Immature natural killer cell (primary cell): ENCODE results near the gene MAP3K1. TPM values are rescaled to one million over a fixed set of nuclear protein-coding genes. Genes with fewer than 3 reads are reported as not detected.

Source experiments
- DNase-seq, 3 donors: peaks; one replicate each; pipeline ENCODE4 v3.0.0; 2022; ENCODE audit warnings: mixed read lengths in 1 of 3
- H3K27ac Mint-ChIP-seq, 6 donors: one replicate each; pipeline ENCODE4 v1.8.0; 2020; ENCODE audit warnings: mixed read lengths in 6 of 6, mild to moderate bottlenecking in 5 of 6, inconsistent platforms in 4 of 6, moderate library complexity in 3 of 6
- H3K27me3 Mint-ChIP-seq, 3 donors: one replicate each; pipeline ENCODE4 v1.8.0; 2020 to 2021; ENCODE audit warnings: low read depth in 3 of 3, mild to moderate bottlenecking in 3 of 3, mixed read lengths in 3 of 3, moderate library complexity in 3 of 3, inconsistent platforms in 1 of 3
- H3K36me3 Mint-ChIP-seq, 3 donors: one replicate each; pipeline ENCODE4 v1.8.0; 2020; ENCODE audit warnings: mixed read lengths in 3 of 3, inconsistent platforms in 2 of 3, mild to moderate bottlenecking in 2 of 3
- H3K4me1 Mint-ChIP-seq, 2 donors: one replicate each; pipeline ENCODE4 v1.8.0; 2020; ENCODE audit warnings: inconsistent platforms in 2 of 2, mild to moderate bottlenecking in 2 of 2, mixed read lengths in 2 of 2, moderate library complexity in 1 of 2
- H3K4me3 Mint-ChIP-seq, 5 donors: one replicate each; pipeline ENCODE4 v1.8.0; 2020; ENCODE audit warnings: mild to moderate bottlenecking in 5 of 5, mixed read lengths in 5 of 5, inconsistent platforms in 3 of 5, moderate library complexity in 3 of 5
- H3K9me3 Mint-ChIP-seq, 6 donors: one replicate each; pipeline ENCODE4 v1.8.0; 2020; ENCODE audit warnings: mild to moderate bottlenecking in 6 of 6, mixed read lengths in 6 of 6, inconsistent platforms in 4 of 6, moderate library complexity in 3 of 6
- polyA plus RNA-seq, 3 donors: library from polyadenylated mRNA; unstranded; fragments of 300-500 nt; fragmentation: Illumina TruSeq; gene quantifications; one replicate each; pipeline ENCODE4 v1.2.3, GENCODE V29; 2021

MAP3K1 gene
- polyA plus RNA-seq, 3 donors from 2014 or later = 5.8 to 16.7 (median 10.2) TPM

DNA sequence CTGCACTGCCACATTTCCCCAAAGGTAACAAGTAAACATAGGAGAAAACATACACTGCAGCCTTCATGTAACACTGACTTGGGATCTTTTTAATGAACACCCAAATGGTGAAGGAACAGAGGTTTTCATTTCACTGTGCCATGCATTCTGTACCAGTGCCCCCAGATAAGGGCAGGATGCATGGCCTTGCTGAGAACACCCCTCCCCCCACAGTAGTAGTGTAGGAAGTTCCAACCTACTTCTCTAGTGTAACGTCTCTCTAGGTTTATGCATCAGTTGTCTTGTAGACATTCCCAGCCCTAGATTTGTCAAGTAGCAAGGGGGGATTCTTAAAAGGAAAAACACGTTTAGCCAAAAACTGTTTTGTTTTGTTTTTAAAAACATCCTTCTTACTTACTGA lies 29.9 kb downstream of the MAP3K1 start:
- Mint-ChIP-seq H3K9me3 (no peaks in the 10 kb centered on the region), H3K36me3 (no peaks in the 10 kb centered on the region), H3K27me3 (peaks cover 0 to 2% (median 0%) of the 10 kb centered on the region in 3 donors), H3K4me3 (no peak overlapping the region), H3K27ac (peak overlapping the region in 3 of 6 donors; percentile 22 to 69 (median 34)), H3K4me1 (peaks cover 64 to 91% of the 10 kb centered on the region in 2 donors)
- DNase-seq = no peak

DNA sequence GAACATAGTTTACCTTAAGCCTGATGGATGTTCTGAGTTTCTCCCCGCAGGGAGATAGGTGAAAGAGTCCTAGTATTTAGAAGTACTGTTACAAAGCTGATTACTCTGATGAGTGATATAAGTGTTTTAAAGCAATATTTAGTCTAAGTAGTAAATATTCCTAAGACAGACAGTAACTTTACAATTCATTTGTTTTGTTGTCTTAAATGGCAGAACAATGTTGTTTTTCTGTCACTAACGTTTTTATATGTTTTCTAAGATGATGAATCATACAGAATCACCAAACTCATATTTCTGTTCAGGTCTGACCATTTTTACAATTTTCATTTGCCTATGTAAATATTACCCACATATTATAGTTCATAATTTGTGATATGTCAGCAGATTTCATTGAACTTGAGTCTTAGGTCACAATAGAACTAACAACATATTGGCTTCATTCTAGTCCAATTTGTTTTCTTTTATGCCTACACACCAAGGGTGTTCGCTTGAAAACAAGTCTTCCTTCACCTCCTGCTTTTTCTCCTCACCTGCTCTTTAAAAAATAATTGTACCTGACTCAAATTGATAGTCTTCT lies 30.6 kb downstream of the MAP3K1 start:
- peaks cover 0 to 2% (median 0%) of the 10 kb centered on the region in 3 donors for H3K27me3 Mint-ChIP-seq
- H3K36me3 Mint-ChIP-seq = no peaks in the 10 kb centered on the region
- H3K4me1 Mint-ChIP-seq = peaks cover 70 to 95% of the 10 kb centered on the region in 2 donors
- no peaks in the 10 kb centered on the region for H3K9me3 Mint-ChIP-seq
- H3K4me3 Mint-ChIP-seq = no peak overlapping the region
- no peak for DNase-seq
- H3K27ac Mint-ChIP-seq = peak overlapping the region in 2 of 6 donors; percentile 4 to 79

GRCh38 chr5:56848206-56848605 lies 32.9 kb downstream of the MAP3K1 start:
- Mint-ChIP-seq H3K4me1 (peaks cover 78 to 95% of the 10 kb centered on the region in 2 donors), H3K9me3 (no peaks in the 10 kb centered on the region), H3K4me3 (peak overlapping the region in 1 of 5 donors; percentile 36)

GRCh38 chr5:56849671-56850070 lies 34.3 kb downstream of the MAP3K1 start:
- Mint-ChIP-seq H3K27ac (peak overlapping the region in 5 of 6 donors; percentile 74 to 88 (median 83)), H3K9me3 (no peaks in the 10 kb centered on the region), H3K27me3 (peaks cover 0 to 2% (median 0%) of the 10 kb centered on the region in 3 donors), H3K4me3 (peak overlapping the region; percentile 29 to 85 (median 68)), H3K36me3 (no peaks in the 10 kb centered on the region), H3K4me1 (peaks cover 84 to 96% of the 10 kb centered on the region in 2 donors)
- peak; percentile 13 to 40 (median 20) for DNase-seq

More at GRCh38 chr5:56848206-56848605, 32.9 kb downstream of the MAP3K1 start:
- Mint-ChIP-seq H3K27me3 (peaks cover 0 to 2% (median 0%) of the 10 kb centered on the region in 3 donors), H3K36me3 (no peaks in the 10 kb centered on the region), H3K27ac (peak overlapping the region in 4 of 6 donors; percentile 12 to 38 (median 16))
- DNase-seq = no peak

DNA sequence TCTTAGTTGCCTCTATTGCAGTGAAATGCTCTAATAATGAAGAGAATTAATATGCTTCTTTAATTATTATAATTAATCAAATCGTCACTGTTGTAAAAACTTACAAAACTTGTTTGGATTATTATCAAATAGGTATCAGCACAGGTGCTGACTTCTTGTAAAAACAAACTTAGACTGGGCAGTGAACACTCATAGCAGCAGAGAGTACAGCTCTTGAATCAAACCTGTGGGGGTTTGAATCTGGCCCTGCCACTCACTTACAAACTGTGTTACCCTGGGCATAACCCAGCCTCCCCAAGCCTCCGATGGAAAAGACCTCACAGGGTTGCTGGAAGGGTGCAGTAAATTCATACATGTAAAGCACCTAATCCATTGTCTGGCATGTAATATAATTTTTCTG lies 35.1 kb downstream of the MAP3K1 start:
- Mint-ChIP-seq H3K4me3 (peak overlapping the region in 1 of 5 donors; percentile 68), H3K27me3 (peaks cover 0 to 2% (median 0%) of the 10 kb centered on the region in 3 donors), H3K4me1 (peaks cover 84 to 96% of the 10 kb centered on the region in 2 donors), H3K27ac (peak overlapping the region in 2 of 6 donors; percentile 77 to 83), H3K9me3 (no peaks in the 10 kb centered on the region), H3K36me3 (no peaks in the 10 kb centered on the region)
- no peak for DNase-seq

GRCh38 chr5:56851258-56851941 lies 36.1 kb downstream of the MAP3K1 start:
- Mint-ChIP-seq H3K27me3 (peaks cover 0 to 2% (median 0%) of the 10 kb centered on the region in 3 donors), H3K27ac (peak overlapping the region; percentile 5 to 88 (median 66))

GRCh38 chr5:56852228-56853000 lies 37.1 kb downstream of the MAP3K1 start:
- H3K27ac Mint-ChIP-seq = peak overlapping the region; percentile 14 to 88 (median 84)
- H3K9me3 Mint-ChIP-seq = no peaks in the 10 kb centered on the region
- no peak for DNase-seq
- H3K4me1 Mint-ChIP-seq = peaks cover 74 to 95% of the 10 kb centered on the region in 2 donors
- H3K4me3 Mint-ChIP-seq = peak overlapping the region; percentile 45 to 80 (median 72)
- peaks cover 0 to 2% (median 0%) of the 10 kb centered on the region in 3 donors for H3K27me3 Mint-ChIP-seq
- H3K36me3 Mint-ChIP-seq = no peaks in the 10 kb centered on the region

More at GRCh38 chr5:56851258-56851941, 36.1 kb downstream of the MAP3K1 start:
- Mint-ChIP-seq H3K9me3 (no peaks in the 10 kb centered on the region), H3K36me3 (no peaks in the 10 kb centered on the region), H3K4me1 (peaks cover 81 to 95% of the 10 kb centered on the region in 2 donors), H3K4me3 (peak overlapping the region; percentile 45 to 80 (median 72))
- DNase-seq = no peak

- no peaks in the 10 kb centered on the region for H3K9me3 Mint-ChIP-seq
- peak overlapping the region; percentile 3 to 55 (median 18) for H3K4me3 Mint-ChIP-seq
- H3K36me3 Mint-ChIP-seq = no peaks in the 10 kb centered on the region
- DNase-seq = no peak
- peaks cover 66 to 83% of the 10 kb centered on the region in 2 donors for H3K4me1 Mint-ChIP-seq
- peak overlapping the region; percentile 10 to 71 (median 58) for H3K27ac Mint-ChIP-seq
- H3K27me3 Mint-ChIP-seq = peaks cover 0 to 2% (median 0%) of the 10 kb centered on the region in 3 donors
Observed at GRCh38 chr5:56853698-56854097, 38.3 kb downstream of the MAP3K1 start.

- no peaks in the 10 kb centered on the region for H3K36me3 Mint-ChIP-seq
- peaks cover 54 to 70% of the 10 kb centered on the region in 2 donors for H3K4me1 Mint-ChIP-seq
- peak overlapping the region in 2 of 6 donors; percentile 27 to 42 for H3K27ac Mint-ChIP-seq
- peaks cover 0 to 2% (median 0%) of the 10 kb centered on the region in 3 donors for H3K27me3 Mint-ChIP-seq
- no peaks in the 10 kb centered on the region for H3K9me3 Mint-ChIP-seq
- peak overlapping the region in 1 of 5 donors; percentile 35 for H3K4me3 Mint-ChIP-seq
- DNase-seq = no peak
Observed at GRCh38 chr5:56854920-56855319, 39.6 kb downstream of the MAP3K1 start.

- H3K4me1 Mint-ChIP-seq = peaks cover 40 to 56% of the 10 kb centered on the region in 2 donors
- no peaks in the 10 kb centered on the region for H3K9me3 Mint-ChIP-seq
- DNase-seq = no peak
- no peaks in the 10 kb centered on the region for H3K27me3 Mint-ChIP-seq
- H3K4me3 Mint-ChIP-seq = no peak overlapping the region
- no peak overlapping the region for H3K27ac Mint-ChIP-seq
- peaks cover 0 to 4% (median 0%) of the 10 kb centered on the region in 3 donors for H3K36me3 Mint-ChIP-seq
Observed at GRCh38 chr5:56856541-56857178, 41.3 kb downstream of the MAP3K1 start.

DNA sequence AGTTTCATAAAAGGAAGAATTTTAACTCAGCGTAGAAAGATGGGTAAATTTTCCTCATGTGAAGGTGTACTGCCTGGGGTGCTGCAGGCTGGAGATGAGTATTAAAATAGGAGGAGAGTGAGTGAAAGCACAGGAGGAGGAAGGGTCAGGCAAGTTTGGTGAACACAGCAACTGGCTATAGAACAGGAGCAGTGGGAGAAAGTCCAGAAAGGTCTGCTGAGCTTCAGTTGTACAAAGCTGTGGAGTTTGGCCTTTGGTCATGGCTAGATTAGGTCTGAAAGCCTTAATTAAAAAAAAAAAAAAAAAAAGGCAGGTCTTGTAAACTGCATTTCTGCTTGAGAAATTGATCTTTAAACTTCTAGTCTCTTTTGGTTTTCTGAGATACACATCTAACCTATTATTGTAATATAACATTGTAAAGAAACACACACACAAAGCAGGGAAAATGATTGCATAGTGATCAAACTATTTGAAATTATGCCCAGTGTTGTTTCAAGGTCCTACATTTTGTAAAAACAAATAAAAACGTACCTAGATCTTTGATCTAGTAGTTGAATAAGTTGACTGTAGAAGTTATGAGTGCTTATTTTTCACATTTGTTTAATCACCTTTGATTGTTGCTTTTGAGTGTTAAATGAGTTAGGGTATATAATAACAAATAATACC lies 43.6 kb downstream of the MAP3K1 start:
- Mint-ChIP-seq H3K4me3 (no peak overlapping the region), H3K9me3 (no peaks in the 10 kb centered on the region), H3K27ac (peak overlapping the region in 3 of 6 donors; percentile 6 to 56 (median 12)), H3K36me3 (peaks cover 0 to 7% (median 0%) of the 10 kb centered on the region in 3 donors), H3K4me1 (peaks cover 22 to 52% of the 10 kb centered on the region in 2 donors), H3K27me3 (no peaks in the 10 kb centered on the region)
- no peak for DNase-seq

GRCh38 chr5:56861893-56862485 lies 46.6 kb downstream of the MAP3K1 start:
- H3K27ac Mint-ChIP-seq = peak overlapping the region in 3 of 6 donors; percentile 18 to 73 (median 30)
- H3K27me3 Mint-ChIP-seq = no peaks in the 10 kb centered on the region
- no peaks in the 10 kb centered on the region for H3K9me3 Mint-ChIP-seq
- no peak for DNase-seq
- H3K4me1 Mint-ChIP-seq = peaks cover 5 to 23% of the 10 kb centered on the region in 2 donors
- no peak overlapping the region for H3K4me3 Mint-ChIP-seq
- peaks cover 3 to 11% (median 11%) of the 10 kb centered on the region in 3 donors for H3K36me3 Mint-ChIP-seq
